Measurements from ENCODE around the gene TOLLIP.
A peak's percentile ranks its signal among the peaks of the same experiment; 100 is the strongest.

TOLLIP gene

DNA sequence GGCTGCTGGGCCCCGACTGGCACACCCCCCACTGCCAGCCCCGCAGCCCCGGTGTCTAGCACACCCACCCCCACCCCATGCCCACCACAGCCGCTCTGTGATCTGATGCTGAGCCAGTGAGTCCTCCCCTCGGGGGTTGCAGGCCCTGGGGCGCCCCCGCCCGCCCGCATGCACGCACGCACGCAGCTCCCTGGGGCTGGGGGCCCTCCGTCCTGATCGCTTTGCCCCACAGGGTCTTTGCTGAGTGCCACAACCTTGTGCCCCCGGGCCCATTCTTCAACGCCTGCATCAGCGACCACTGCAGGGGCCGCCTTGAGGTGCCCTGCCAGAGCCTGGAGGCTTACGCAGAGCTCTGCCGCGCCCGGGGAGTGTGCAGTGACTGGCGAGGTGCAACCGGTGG is 54.3 kb downstream of the TOLLIP start:
- DNase-seq (ENCODE audit: low spot score), result no peak
- Histone ChIP-seq H3K27me3 (ENCODE audit: control insufficient read depth in 3 of 3, insufficient read depth in 3 of 3, low read depth in 1 of 3, low read length in 3 of 3) (no peaks in the 10 kb centered on the region), H2BK15ac (ENCODE audit: low read length) (no peak overlapping the region), H3K79me1 (ENCODE audit: low read depth, low read length) (peaks cover 4% of the 10 kb centered on the region), H3K4ac (ENCODE audit: low read length) (no peak overlapping the region), H4K91ac (ENCODE audit: low read depth, low read length, poor library complexity) (no peak overlapping the region), H3K4me1 (ENCODE audit: control insufficient read depth in 2 of 2, insufficient read depth in 1 of 2, low read depth in 1 of 2, low read length in 2 of 2) (peaks cover 0 to 3% of the 10 kb centered on the region in 2 donors), H3K4me2 (ENCODE audit: insufficient read depth, low read length, poor library complexity, severe bottlenecking) (no peak overlapping the region), H2BK120ac (ENCODE audit: low read depth, low read length) (no peak overlapping the region), H3K4me3 (ENCODE audit: low read length in 2 of 2) (no peak overlapping the region), H3K36me3 (replicated peaks in 1 of 2; ENCODE audit: control insufficient read depth in 2 of 2, insufficient read depth in 2 of 2, low read length in 2 of 2) (no peaks in the 10 kb centered on the region), H3K9ac (ENCODE audit: low read depth, low read length, poor library complexity) (no peak overlapping the region), H2BK12ac (ENCODE audit: low read length) (no peak overlapping the region), H2BK5ac (ENCODE audit: low read length) (no peak overlapping the region), H4K8ac (ENCODE audit: low read depth, low read length) (no peak overlapping the region), H3K27ac (replicated peaks; ENCODE audit: low read length) (no peak overlapping the region), H2AFZ (ENCODE audit: low read length) (no peak overlapping the region), H3K18ac (ENCODE audit: low read length) (peak overlapping the region; percentile 17), H3K14ac (ENCODE audit: low read length) (no peak overlapping the region), H2AK5ac (ENCODE audit: low read depth, low read length) (no peak overlapping the region), H3K23ac (ENCODE audit: low read depth, low read length, poor library complexity) (no peak overlapping the region), H3K9me3 (replicated peaks in 1 of 2; ENCODE audit: control insufficient read depth in 2 of 2, insufficient read depth in 1 of 2, low read depth in 1 of 2, low read length in 2 of 2) (peaks cover 0 to 11% of the 10 kb centered on the region in 2 donors)
- WGBS, 2 donors (ENCODE audit: extremely low coverage in 2 of 2, insufficient read length in 2 of 2, insufficient replicate concordance in 1 of 2), result no CpG with 5 or more reads among the region's 24 CpGs

DNA sequence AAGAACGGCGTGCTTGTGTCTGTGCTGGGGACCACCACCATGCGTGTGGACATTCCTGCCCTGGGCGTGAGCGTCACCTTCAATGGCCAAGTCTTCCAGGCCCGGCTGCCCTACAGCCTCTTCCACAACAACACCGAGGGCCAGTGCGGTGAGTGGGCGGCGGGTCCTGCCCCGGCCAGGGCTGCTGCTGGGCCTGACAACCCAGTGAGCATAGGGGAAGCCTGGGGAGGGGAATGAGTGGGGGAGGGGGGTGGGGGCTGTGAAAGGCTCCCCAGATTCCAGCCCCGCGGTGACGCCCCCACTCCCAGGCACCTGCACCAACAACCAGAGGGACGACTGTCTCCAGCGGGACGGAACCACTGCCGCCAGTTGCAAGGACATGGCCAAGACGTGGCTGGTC is 54.7 kb downstream of the TOLLIP start:
- no peak overlapping the region for H3K23ac ChIP-seq (ENCODE audit: low read depth, low read length, poor library complexity)
- H2BK5ac ChIP-seq (ENCODE audit: low read length), result no peak overlapping the region
- peak overlapping the region; percentile 58 for H2BK12ac ChIP-seq (ENCODE audit: low read length)
- H3K9ac ChIP-seq (ENCODE audit: low read depth, low read length, poor library complexity), result no peak overlapping the region
- no peak for DNase-seq (ENCODE audit: low spot score)
- H4K91ac ChIP-seq (ENCODE audit: low read depth, low read length, poor library complexity), result no peak overlapping the region
- no peak overlapping the region for H2BK15ac ChIP-seq (ENCODE audit: low read length)
- no peak overlapping the region for H3K27ac ChIP-seq (replicated peaks; ENCODE audit: low read length)
- peak overlapping the region; percentile 65 for H4K8ac ChIP-seq (ENCODE audit: low read depth, low read length)
- H2AFZ ChIP-seq (ENCODE audit: low read length), result no peak overlapping the region
- no CpG with 5 or more reads among the region's 19 CpGs for WGBS, 2 donors (ENCODE audit: extremely low coverage in 2 of 2, insufficient read length in 2 of 2, insufficient replicate concordance in 1 of 2)
- no peak overlapping the region for H3K4me3 ChIP-seq (ENCODE audit: low read length in 2 of 2)
- no peaks in the 10 kb centered on the region for H3K36me3 ChIP-seq (replicated peaks in 1 of 2; ENCODE audit: control insufficient read depth in 2 of 2, insufficient read depth in 2 of 2, low read length in 2 of 2)
- H3K27me3 ChIP-seq (ENCODE audit: control insufficient read depth in 3 of 3, insufficient read depth in 3 of 3, low read depth in 1 of 3, low read length in 3 of 3), result no peaks in the 10 kb centered on the region
- peaks cover 0 to under 1% of the 10 kb centered on the region in 2 donors for H3K4me1 ChIP-seq (ENCODE audit: control insufficient read depth in 2 of 2, insufficient read depth in 1 of 2, low read depth in 1 of 2, low read length in 2 of 2)
- H3K9me3 ChIP-seq (replicated peaks in 1 of 2; ENCODE audit: control insufficient read depth in 2 of 2, insufficient read depth in 1 of 2, low read depth in 1 of 2, low read length in 2 of 2), result peaks cover 0 to 11% of the 10 kb centered on the region in 2 donors
- H3K79me1 ChIP-seq (ENCODE audit: low read depth, low read length), result peaks cover 4% of the 10 kb centered on the region
- no peak overlapping the region for H3K4ac ChIP-seq (ENCODE audit: low read length)
- no peak overlapping the region for H3K4me2 ChIP-seq (ENCODE audit: insufficient read depth, low read length, poor library complexity, severe bottlenecking)
- peak overlapping the region; percentile 57 for H3K18ac ChIP-seq (ENCODE audit: low read length)
- H3K14ac ChIP-seq (ENCODE audit: low read length), result peak overlapping the region; percentile 21
- no peak overlapping the region for H2BK120ac ChIP-seq (ENCODE audit: low read depth, low read length)
- no peak overlapping the region for H2AK5ac ChIP-seq (ENCODE audit: low read depth, low read length)

DNA sequence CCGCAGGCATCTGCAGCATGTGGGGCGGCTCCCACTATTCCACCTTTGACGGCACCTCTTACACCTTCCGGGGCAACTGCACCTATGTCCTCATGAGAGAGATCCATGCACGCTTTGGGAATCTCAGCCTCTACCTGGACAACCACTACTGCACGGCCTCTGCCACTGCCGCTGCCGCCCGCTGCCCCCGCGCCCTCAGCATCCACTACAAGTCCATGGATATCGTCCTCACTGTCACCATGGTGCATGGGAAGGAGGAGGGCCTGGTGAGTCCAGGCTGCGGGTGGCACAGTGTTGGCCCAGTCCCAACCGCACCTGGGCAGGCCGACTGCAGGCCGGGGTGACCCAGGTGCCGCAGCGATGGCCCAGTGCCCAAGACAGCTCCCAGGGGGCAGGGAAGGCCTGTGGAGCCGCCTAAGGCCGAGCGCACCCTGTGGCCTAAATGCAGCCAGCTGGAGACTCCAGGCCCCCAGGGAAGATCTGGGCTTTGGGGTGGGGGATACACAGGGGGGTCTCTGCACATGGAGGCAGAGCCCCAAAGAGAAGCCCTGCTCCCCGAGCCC is 55.3 kb downstream of the TOLLIP start:
- Histone ChIP-seq H2AK5ac (ENCODE audit: low read depth, low read length) (no peak overlapping the region), H2BK15ac (ENCODE audit: low read length) (peak overlapping the region; percentile 58)
- WGBS, 2 donors (ENCODE audit: extremely low coverage in 2 of 2, insufficient read length in 2 of 2, insufficient replicate concordance in 1 of 2), result no CpG with 5 or more reads among the region's 22 CpGs

DNA sequence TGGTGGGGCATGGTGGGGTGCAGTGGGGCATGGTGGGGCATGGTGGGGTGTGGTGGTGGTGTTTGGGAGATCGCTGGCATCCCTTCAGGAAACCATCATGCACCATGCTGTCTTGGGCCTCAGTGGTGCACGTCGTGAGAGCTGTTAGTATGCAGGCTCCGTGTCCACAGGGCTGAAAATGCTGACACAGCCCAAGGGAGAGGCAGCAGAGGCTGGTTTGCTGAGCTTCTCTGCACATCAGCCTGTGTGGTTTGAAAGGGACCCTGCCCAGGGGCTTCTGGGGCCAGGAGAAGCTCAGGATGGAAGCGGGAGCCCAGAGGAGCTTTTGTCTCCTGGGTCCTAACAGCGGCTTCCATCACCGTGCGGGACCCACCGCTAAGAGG is 56.3 kb downstream of the TOLLIP start:
- no peak overlapping the region for H2BK120ac ChIP-seq (ENCODE audit: low read depth, low read length)
- H3K18ac ChIP-seq (ENCODE audit: low read length), result no peak overlapping the region
- H3K4me2 ChIP-seq (ENCODE audit: insufficient read depth, low read length, poor library complexity, severe bottlenecking), result no peak overlapping the region
- H3K79me1 ChIP-seq (ENCODE audit: low read depth, low read length), result peaks cover 2% of the 10 kb centered on the region
- no peak overlapping the region for H2BK5ac ChIP-seq (ENCODE audit: low read length)
- H2BK12ac ChIP-seq (ENCODE audit: low read length), result no peak overlapping the region
- no peaks in the 10 kb centered on the region for H3K36me3 ChIP-seq (replicated peaks in 1 of 2; ENCODE audit: control insufficient read depth in 2 of 2, insufficient read depth in 2 of 2, low read length in 2 of 2)
- H3K14ac ChIP-seq (ENCODE audit: low read length), result no peak overlapping the region
- WGBS, 2 donors (ENCODE audit: extremely low coverage in 2 of 2, insufficient read length in 2 of 2, insufficient replicate concordance in 1 of 2), result no CpG with 5 or more reads among the region's 9 CpGs
- H3K23ac ChIP-seq (ENCODE audit: low read depth, low read length, poor library complexity), result no peak overlapping the region
- no peak overlapping the region for H3K4ac ChIP-seq (ENCODE audit: low read length)
- H2BK15ac ChIP-seq (ENCODE audit: low read length), result no peak overlapping the region
- H3K4me1 ChIP-seq (ENCODE audit: control insufficient read depth in 2 of 2, insufficient read depth in 1 of 2, low read depth in 1 of 2, low read length in 2 of 2), result no peaks in the 10 kb centered on the region
- peaks cover 0 to 11% of the 10 kb centered on the region in 2 donors for H3K9me3 ChIP-seq (replicated peaks in 1 of 2; ENCODE audit: control insufficient read depth in 2 of 2, insufficient read depth in 1 of 2, low read depth in 1 of 2, low read length in 2 of 2)
- H3K9ac ChIP-seq (ENCODE audit: low read depth, low read length, poor library complexity), result no peak overlapping the region
- no peak for DNase-seq (ENCODE audit: low spot score)
- H3K27ac ChIP-seq (replicated peaks; ENCODE audit: low read length), result no peak overlapping the region
- H4K91ac ChIP-seq (ENCODE audit: low read depth, low read length, poor library complexity), result no peak overlapping the region
- H4K8ac ChIP-seq (ENCODE audit: low read depth, low read length), result no peak overlapping the region
- H2AFZ ChIP-seq (ENCODE audit: low read length), result no peak overlapping the region
- no peak overlapping the region for H3K4me3 ChIP-seq (ENCODE audit: low read length in 2 of 2)
- H3K27me3 ChIP-seq (ENCODE audit: control insufficient read depth in 3 of 3, insufficient read depth in 3 of 3, low read depth in 1 of 3, low read length in 3 of 3), result no peaks in the 10 kb centered on the region
- no peak overlapping the region for H2AK5ac ChIP-seq (ENCODE audit: low read depth, low read length)

More for the DNA sequence above, 55.3 kb downstream of the TOLLIP start:
- Histone ChIP-seq H2BK5ac (ENCODE audit: low read length) (no peak overlapping the region), H3K4me3 (ENCODE audit: low read length in 2 of 2) (no peak overlapping the region), H4K8ac (ENCODE audit: low read depth, low read length) (peak overlapping the region; percentile 65), H3K4ac (ENCODE audit: low read length) (no peak overlapping the region), H3K4me2 (ENCODE audit: insufficient read depth, low read length, poor library complexity, severe bottlenecking) (no peak overlapping the region), H3K23ac (ENCODE audit: low read depth, low read length, poor library complexity) (peak overlapping the region; percentile 73), H3K14ac (ENCODE audit: low read length) (peak overlapping the region; percentile 8), H3K9ac (ENCODE audit: low read depth, low read length, poor library complexity) (no peak overlapping the region), H3K79me1 (ENCODE audit: low read depth, low read length) (peaks cover 4% of the 10 kb centered on the region), H2BK120ac (ENCODE audit: low read depth, low read length) (no peak overlapping the region), H3K27ac (replicated peaks; ENCODE audit: low read length) (no peak overlapping the region), H2AFZ (ENCODE audit: low read length) (no peak overlapping the region), H3K18ac (ENCODE audit: low read length) (peak overlapping the region; percentile 48), H3K27me3 (ENCODE audit: control insufficient read depth in 3 of 3, insufficient read depth in 3 of 3, low read depth in 1 of 3, low read length in 3 of 3) (no peaks in the 10 kb centered on the region), H2BK12ac (ENCODE audit: low read length) (peak overlapping the region; percentile 58), H3K9me3 (replicated peaks in 1 of 2; ENCODE audit: control insufficient read depth in 2 of 2, insufficient read depth in 1 of 2, low read depth in 1 of 2, low read length in 2 of 2) (peaks cover 0 to 11% of the 10 kb centered on the region in 2 donors), H3K36me3 (replicated peaks in 1 of 2; ENCODE audit: control insufficient read depth in 2 of 2, insufficient read depth in 2 of 2, low read length in 2 of 2) (no peaks in the 10 kb centered on the region), H3K4me1 (ENCODE audit: control insufficient read depth in 2 of 2, insufficient read depth in 1 of 2, low read depth in 1 of 2, low read length in 2 of 2) (no peaks in the 10 kb centered on the region), H4K91ac (ENCODE audit: low read depth, low read length, poor library complexity) (no peak overlapping the region)
- no peak for DNase-seq (ENCODE audit: low spot score)
